Parietal lobe (tissue), 1 donor: ENCODE measurements around the gene STUB1. TPM values are rescaled to one million over a fixed set of nuclear protein-coding genes. Genes with fewer than 3 reads are reported as not detected.

Source experiments
- total RNA-seq: library from RNA; depleted of rRNA; stranded (reverse); fragments of >200 nt; gene quantifications from one replicate; pipeline ENCODE4 v1.2.3, GENCODE V29; 2014

Gene STUB1
- total RNA-seq, 1 donor from 2014 or later = 60.1 TPM

Other genes with a start within 250 kb of the STUB1 start
- gene CAPN15, start 152.7 kb upstream of the STUB1 start, total RNA-seq = 20.7 TPM
- gene PRR35, start 120.0 kb upstream of the STUB1 start, total RNA-seq = not detected
- gene NHLRC4, start 113.4 kb upstream of the STUB1 start, total RNA-seq = 0.31 TPM
- 42.3 TPM for gene PIGQ, start 110.4 kb upstream of the STUB1 start, total RNA-seq
- gene RAB40C, start 90.3 kb upstream of the STUB1 start, total RNA-seq = 27.5 TPM
- gene WFIKKN1, start 49.4 kb upstream of the STUB1 start, total RNA-seq = 1.3 TPM
- 36.6 TPM for gene METTL26, start 44.1 kb upstream of the STUB1 start, total RNA-seq
- gene MCRIP2, start 38.6 kb upstream of the STUB1 start, total RNA-seq = 8.1 TPM
- gene WDR90, start 31.0 kb upstream of the STUB1 start, total RNA-seq = 26.9 TPM
- 55.1 TPM for gene RHOT2, start 12.3 kb upstream of the STUB1 start, total RNA-seq
- 1.6 TPM for gene RHBDL1, start 4.7 kb upstream of the STUB1 start, total RNA-seq
- 23.2 TPM for gene JMJD8, start 3.9 kb downstream of the STUB1 start, total RNA-seq
- gene WDR24, start 10.0 kb downstream of the STUB1 start, total RNA-seq = 6.6 TPM
- gene FBXL16, start 25.4 kb downstream of the STUB1 start, total RNA-seq = 10.6 TPM
- 17.5 TPM for gene METRN, start 34.7 kb downstream of the STUB1 start, total RNA-seq
- gene ANTKMT, start 40.7 kb downstream of the STUB1 start, total RNA-seq = 21.0 TPM
- gene CCDC78, start 46.0 kb downstream of the STUB1 start, total RNA-seq = 7.5 TPM
- 10.6 TPM for gene HAGHL, start 46.7 kb downstream of the STUB1 start, total RNA-seq
- gene CIAO3, start 60.6 kb downstream of the STUB1 start, total RNA-seq = 84.2 TPM
- gene MSLN, start 80.3 kb downstream of the STUB1 start, total RNA-seq = not detected
- 15.3 TPM for gene RPUSD1, start 108.0 kb downstream of the STUB1 start, total RNA-seq
- gene CHTF18, start 108.2 kb downstream of the STUB1 start, total RNA-seq = 21.0 TPM
- gene GNG13, start 120.3 kb downstream of the STUB1 start, total RNA-seq = not detected